ENCODE data around the gene FCN2.
"Not testable (repeated sequence)": the region's sequence is repeated elsewhere in the genome, so short reads cannot be mapped to it uniquely, and the experiment has no call there.

The FCN2 gene

DNA sequence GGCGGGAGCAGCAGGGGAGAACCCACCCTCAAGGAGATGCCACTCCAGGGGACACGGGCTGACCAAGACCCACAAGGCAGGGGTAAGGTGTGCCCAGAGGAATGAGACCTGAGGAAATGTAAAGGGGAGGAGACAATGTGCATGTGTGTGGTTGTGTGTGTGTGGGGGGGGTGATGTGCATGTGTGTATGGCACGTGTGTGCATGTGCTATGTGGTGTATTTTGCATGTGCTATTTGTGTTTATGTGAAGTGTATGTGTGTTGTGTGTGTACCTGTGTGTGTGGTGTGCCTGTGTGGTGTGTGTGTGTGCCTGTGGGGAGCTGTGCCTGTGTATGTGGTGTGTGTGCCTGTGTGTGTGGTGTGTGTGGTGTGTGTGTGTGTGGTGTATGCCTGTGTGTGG lies 33.5 kb upstream of the FCN2 start:
- DNase-seq: no peak

DNA sequence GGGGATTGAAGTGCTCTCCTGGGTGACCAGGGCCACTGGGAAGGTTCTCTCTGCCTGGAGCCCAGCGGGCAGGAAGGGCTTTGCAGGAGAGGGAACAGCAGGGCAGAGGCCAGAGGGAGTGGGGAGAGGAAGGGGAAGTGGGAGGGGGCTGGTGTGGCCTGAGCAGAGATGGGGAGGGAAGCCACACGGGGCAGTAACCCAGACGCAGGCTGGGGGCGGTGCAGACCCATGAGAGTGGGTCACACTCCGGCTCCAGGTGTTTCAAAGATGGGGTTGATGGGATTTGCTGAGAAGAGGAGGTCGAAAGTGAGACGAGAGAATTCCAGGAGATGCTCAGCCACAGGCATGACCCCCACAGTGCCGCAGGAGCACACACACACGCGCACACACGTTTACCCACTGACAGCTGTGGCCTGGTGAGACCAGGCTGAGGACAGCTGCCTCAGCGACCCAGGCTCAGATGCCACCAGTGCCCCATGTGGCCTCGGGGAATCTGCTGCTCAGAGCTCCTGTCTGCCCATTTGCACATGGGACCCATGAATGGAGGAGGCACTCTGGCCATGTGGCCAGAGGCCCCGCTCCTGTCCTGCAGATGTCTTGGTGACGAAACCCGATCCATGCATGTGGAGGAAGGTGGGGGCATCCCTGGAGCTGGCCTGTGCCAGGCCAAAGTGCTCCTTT lies 32.7 kb upstream of the FCN2 start:
- no peak for DNase-seq

DNA sequence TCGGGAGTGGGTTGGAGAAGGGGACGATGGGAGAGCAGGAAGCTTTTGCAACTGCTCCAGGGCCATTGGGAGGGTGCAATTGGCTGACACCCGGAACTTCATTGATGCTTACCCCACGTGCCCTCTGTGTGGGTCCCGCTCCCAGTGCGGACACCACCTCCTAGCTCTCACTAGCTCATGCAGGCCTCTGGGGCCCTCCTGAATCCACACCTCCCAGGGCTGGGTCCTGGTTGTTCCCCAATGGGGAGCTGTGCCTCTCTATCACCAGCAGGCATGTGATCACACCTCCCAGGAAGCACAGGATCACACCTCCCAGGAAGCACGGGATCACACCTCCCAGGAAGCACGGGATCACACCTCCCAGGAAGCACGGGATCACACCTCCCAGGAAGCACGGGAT lies 32.1 kb upstream of the FCN2 start:
- DNase-seq: no peak

DNA sequence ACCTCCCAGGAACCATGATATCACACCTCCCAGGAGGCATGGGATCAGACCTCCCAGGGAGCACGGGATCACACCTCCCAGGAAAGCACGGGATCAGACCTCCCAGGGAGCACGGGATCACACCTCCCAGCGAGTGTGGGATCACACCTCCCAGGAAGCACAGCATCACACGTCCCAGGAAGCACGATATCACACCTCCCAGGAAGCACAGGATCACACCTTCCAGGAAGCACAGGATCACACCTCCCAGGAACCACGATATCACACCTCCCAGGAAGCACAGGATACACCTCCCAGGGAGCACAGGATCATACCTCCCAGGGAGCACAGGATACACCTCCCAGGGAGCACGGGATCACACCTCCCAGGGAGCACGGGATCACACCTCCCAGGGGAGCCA lies 30.0 kb upstream of the FCN2 start:
- DNase-seq: no peak

DNA sequence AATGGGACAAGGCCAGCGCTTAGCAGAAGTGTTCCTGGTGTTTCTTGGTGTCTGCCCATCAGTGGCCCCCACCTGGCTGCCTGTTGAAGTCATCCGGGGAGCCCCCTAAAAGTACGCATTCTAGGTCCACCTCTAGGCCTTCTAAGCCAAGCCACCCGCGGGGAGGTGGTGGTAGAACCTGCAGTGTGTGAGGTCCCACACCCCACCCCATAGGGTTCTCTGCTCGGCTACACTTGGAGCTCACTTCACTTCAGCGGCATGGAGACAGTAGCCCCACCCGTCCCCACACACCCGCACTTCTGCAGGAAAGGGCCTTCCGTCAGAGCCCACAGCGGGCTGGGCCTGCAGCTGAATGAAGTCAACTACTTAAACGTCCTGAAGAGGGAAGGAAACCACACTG lies 29.6 kb upstream of the FCN2 start:
- DNase-seq: no peak

DNA sequence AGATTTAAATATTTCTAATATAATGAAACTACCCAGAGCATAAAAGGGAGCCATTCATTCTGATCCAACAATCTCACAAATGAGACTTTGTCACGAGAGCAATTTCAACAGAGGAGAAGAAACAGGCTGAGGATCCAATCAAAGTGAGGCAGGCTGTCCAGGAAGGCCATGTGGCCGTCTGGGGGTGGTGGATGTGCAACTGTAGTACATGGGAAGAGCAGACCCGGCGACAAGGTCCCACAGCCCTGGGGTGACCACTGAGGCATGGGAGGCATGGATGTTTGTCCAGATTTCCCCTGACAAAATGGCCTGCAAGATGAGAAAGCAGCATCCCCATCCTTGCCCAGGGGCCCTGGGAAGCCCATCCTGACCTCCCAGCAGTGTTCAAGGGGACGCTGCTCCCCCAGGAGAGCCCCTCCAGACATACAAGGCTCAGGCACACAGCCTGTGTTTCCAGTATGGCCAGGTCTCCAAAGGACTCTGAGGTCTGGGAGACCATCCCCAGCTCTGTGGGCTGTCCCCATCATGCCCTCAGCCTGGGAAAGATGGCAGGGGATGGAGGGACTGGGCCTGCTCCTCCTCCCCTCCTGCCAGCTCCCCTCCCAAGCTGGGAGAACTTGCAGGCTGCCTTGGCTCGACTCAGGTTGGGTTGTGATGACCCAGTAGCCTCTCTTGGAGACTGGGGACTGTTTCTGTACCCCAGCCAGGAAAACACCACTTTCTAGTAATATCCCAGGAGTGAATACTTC lies 27.5 kb upstream of the FCN2 start:
- no peak for DNase-seq

DNA sequence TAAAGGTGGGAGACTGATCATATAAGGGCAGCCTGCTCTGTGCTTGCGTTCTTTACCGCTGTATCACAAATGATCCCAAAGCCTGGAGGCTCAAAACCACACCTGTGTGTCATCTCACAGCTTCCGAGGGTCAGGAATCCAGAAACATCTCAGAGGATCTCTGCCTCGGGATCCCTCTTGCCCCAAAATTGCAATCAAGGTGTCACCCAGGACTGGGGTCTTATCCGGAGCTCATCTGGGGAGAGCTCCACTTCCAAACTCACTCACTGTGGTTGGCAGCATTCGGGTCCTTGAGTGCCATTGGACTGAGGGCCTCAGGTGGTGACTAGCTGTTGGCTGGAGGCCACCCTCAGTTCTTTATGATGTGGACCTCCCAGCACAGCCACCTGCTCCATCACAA lies 26.7 kb upstream of the FCN2 start:
- DNase-seq: no peak

DNA sequence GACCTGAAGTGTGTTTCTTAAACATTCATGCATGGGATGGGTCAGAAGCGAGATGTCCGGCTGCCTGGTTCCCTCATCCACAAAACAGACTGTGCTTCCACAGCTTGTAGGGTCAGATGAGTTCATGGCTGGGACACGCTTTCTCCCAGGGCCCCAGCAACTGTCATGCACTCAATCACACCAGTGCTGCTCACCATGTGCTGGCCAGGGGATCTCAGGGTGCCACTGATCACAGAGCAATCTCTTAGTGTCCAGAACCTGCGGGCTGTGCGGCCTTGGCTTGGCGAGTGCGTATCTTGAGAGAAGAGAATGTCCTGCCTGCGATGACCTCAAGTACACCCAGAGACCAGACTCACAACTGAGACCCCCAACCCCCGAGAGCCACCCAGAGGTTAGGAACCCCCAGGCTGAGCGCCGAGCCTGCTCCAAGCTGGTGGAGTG lies 26.0 kb upstream of the FCN2 start:
- no peak for DNase-seq

DNA sequence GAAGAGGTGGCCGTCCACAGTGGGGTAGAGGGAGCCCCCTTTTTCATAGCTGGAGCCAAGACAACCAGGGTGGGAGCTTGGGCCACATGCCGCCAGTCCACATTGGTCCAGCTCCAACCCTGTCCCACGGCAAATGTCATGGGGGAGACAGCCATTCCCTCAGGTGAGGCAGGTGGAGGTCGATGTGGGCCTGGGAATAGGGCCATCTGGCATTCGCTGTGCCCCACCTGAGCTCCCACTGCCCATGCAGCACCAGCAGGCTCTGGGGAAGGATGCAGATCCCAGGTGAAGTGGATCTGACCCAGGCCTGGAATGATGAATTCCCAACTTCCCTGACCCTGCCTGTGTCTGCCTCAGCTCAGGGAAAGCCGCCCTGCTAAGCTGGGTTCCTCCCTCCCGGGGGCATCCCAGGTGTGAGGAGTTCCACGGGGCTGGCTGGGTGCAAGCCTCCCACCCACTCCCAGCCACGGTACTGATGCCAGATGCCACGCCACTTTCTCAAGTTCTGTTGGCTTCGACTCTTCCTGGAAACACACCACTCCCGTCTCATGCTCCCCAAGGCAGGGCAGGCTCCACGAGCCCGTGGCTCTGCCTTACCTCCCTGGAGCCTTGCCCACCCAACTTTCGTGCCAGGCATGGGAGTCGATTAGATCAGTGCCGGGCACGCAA lies 25.2 kb upstream of the FCN2 start:
- DNase-seq: no peak

DNA sequence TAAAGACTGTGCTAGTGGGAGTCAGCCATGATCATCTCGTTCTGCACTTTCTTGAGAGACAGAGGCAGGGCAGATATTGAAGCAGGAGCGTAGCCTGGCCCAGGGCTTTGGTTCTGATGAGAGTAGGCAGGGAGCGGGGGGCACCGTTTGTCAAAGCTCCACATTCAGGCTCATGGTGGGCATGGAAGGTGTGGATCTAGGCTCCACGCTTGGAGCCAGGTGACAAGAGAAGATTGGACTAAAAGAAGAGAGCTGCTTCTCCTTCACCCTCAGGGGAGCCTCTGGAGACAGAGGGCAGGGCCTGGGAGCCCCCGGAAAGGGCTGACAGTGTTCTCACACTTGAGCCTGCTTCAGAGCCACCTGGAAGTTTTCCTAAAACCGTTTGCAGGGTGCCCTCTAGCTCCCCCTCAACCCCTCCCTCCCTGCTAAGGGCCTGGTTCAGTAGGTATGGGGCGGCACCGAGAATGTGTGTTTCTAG lies 24.7 kb upstream of the FCN2 start:
- no peak for DNase-seq

DNA sequence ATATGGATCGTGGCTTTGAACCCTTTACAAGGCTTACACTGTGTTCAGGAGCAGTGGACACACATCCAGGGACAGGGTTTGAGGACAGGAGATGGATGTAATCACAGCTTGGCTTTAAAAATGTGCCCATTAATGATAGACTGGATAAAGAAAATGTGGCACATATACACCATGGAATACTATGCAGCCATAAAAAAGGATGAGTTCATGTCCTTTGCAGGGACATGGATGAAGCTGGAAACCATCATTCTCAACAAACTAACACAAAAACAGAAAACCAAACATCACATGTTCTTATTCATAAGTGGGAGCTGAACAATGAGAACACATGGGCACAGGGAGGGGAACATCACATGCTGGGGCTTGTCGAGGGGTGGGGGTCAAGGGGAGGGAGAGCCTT lies 23.2 kb upstream of the FCN2 start:
- DNase-seq: not testable (repeated sequence)

DNA sequence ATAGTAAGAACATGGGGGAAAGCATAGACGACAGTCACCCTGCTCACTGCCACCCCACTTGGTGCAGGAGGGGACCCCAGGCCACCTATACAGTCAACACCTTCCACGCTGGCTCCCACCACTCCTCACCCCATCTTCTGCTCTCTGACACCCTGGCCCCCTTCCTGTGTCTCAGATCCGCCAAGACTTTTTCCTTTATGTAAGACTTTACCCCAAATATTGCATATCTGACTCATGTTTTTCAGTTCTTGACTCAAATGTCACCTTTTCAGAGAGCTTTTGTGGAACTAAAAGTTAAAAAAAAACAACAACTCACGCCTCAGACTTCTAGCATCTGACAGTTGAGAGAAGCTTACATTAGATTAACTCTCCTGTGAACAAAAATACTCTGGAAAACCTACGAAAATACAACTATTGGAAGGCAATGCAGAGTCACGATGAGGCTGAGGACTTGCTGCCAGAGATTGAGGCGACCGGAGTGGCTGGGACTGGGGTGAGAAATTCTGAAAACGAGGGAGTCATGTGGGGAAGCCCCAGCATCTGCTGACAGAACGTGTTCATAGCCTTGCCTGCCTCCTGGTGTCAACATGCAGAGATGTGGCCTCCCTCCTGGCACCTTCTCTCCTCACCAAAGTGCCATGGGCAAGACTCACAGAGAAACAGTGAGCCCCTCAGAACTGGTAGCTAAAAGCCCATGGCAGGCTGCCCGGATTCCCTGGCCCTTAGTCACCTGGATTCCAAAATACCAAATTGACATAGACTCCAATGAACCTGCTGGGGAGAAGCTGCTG lies 22.4 kb upstream of the FCN2 start:
- DNase-seq: peak in 5 of 56 donors; percentile 2 to 38 (median 7)

DNA sequence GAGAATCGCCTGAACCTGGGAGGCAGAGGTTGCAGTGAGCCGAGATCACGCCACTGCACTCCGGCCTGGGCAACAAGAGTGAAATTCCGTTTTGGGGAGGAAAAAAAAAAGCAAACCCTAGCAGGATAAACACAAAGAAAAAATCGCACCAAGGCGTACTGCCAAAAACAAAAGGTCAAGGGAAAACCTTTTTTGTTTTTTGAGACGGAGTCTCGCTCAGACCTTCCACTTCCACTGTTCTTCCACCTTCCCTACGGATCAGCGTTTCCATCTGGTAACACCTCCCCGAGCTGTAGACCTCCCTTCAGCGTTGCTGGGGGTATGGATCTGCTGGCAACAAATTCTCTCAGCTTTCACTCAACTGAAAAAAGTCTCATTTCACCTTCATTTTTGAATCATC lies 20.1 kb upstream of the FCN2 start:
- no peak for DNase-seq

DNA sequence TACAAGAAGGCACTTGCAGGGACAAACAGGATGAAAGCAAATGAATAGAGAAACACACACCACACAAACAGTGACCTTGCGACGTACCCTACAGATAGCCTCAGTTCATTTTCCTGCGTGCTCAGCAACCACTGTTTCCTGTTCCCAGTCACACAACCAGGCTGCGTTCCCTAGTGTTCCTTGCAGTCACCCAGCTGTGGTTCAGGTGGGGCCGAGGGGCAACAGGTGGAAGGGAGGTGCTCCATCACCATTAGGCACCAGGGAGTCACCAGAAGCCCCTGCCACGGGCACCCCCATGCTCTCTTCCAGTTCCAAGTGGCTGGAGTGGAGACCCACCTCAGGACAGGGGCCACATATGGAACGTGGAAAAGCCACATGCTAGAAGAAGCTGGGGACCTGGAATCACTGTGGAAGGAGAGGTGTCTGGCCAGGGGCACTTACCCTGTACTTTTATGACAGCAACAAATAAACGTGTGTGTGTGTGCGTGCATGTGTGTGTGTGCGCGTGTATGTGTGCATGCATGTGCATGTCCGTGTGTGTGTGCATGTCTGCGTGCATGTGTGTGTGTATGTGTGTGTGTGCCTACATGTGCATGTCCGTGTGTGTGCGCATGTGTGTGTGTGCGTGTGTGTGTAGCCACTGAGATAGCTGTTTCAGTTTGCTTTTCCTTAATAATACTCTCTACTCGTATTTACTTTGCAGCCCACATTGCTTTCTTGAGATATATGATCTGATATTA lies 18.8 kb upstream of the FCN2 start:
- no peak for DNase-seq

DNA sequence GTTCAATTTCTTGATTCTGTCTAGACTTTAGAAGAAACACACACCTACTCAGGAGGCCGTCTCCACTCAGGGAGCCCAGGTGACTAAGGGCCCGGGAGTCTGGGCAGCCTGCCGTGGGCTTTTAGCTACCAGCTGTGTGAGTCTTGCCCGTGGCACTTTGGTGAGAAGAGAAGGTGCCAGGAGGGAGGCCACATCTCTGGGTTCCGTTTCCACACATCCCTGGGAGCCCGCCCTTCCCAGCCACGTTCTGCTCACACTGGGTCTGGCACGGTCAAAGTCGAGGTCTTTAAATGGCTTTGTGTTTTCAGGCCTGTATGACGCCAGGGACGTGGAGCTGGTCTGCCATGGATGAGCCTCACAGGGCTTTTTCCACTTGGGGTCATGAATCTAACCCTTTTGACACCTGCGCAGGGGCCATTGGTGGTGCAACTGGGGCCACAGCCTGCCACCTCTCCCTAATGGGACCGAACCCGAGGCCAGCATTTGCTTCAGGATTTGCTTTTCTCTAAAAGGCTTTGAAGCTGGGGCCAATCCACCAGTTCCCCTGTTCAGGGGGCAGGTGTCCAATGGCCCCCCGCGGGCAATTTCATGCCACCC lies 17.2 kb upstream of the FCN2 start:
- DNase-seq: peak in 1 of 56 donors; percentile 5

DNA sequence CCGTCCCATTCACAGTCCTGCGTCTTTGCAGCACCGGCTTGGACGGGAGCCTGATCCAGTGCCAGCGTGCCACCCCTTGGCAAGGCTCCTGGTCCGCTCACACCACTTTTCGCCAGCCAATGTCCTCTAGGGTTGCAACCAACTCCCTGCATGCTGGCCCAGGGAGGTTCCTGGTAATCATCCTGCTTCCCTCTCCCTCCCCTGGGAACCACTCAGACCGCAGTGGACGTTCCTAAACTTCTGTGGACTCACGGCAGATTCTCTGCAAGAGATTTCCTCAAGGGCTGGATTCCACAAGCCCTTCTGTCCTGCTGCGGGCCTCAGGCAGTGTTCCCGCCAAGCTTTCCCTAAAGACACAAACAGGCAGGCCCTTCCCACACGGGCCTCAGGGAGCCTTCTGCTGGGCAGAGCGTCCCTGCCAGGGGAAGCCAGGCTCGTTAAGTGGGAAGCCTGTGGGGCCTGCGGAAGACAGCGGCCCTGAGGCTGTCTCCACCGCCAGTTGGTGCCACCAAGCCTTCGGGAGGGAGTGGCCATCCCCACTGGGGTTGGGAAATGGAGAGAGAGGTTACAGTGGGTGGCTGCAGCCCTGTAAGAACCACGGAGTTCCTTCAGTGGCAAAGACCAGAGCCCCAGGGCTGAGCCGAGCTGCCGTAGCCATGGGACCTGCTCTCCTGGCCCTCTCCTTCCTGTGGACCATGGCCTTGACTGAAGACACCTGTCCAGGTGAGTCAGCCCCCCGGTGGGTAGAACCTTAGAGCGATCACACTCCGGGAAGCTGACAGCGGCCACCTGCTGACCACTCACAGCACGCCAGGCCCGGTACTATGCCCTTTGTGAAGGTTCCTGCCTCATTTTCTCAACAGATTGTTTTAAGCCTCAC lies 16.4 kb upstream of the FCN2 start:
- DNase-seq: peak in 14 of 56 donors; percentile 2 to 39 (median 16)

DNA sequence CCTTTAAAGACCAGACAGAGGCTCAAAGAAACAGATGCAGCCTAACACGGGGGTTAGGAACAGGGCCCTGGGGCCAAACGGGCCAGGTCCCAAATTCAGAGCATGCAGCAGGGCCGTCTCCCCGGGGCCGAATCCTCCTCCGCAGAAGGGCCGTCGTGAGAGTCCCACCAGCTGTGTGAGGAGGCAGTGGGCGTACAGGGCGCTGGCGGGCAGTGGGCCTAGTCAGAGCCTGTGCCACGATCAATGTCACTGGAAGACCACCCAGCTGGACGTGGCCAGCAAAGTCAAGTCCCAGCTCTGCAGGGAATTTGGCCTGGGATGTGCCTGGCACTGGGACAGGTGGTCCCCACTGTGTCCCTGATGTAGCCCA lies 15.8 kb upstream of the FCN2 start:
- no peak for DNase-seq

DNA sequence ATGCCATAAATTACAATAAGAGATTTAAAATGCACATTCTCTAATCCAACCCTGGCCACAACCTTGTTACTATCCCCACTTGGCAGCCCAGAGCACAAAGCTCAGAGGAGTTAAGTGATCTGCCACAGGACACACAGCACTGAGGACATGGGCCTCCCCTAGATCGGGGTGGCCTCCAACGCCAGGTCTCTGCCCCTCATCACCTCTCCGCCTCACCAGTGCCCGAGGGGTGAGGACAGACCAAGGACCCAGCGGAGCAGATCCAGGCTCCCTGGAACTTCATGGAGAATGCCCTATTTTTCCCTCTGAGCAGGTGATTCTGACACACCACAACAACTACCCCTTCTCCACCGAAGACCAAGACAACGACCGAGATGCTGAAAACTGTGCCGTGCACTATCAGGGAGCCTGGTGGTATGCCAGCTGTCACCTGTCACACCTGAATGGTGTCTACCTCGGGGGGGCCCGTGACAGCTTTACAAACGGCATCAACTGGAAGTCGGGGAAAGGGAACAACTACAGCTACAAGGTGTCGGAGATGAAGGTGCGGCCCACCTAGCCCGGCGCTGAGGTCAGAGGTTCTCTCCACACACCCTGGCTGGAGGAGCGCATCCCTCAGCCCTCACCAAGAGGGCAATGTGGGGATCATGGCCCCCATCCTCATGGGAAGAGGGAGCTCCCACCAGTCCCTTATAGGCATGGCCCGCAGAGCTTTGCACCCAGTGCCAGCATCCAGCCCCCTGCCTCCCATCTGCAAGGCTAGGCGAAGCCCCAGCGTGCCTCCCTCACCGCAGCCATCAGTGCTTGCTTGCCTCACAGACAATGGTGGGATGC lies 12.5 kb upstream of the FCN2 start:
- DNase-seq: no peak
